Neural progenitor cell (in vitro differentiated cells): ENCODE results near the gene NETO1. TPM values are rescaled to one million over a fixed set of nuclear protein-coding genes. Genes with fewer than 3 reads are reported as not detected.

Experiments
- DNase-seq: peaks from one replicate; pipeline ENCODE4 v3.0.0-alpha.2; 2016; ENCODE audit warnings: low spot score
- H2AFZ ChIP-seq: fragments of 200-600 bp; sonication (generic); replicated peaks from 2 replicates; pipeline ENCODE4 v1.6.1; 2016; ENCODE audit warnings: antibody characterized with exemption
- H3F3A ChIP-seq: fragments of 200-600 bp; sonication (generic); 2 replicates; pipeline ENCODE4 v1.6.1; 2016; ENCODE audit warnings: antibody characterized with exemption, low read depth
- H3K27ac ChIP-seq: fragments of 200-600 bp; sonication (generic); 2 replicates; pipeline ENCODE4 v1.5.1; 2016; ENCODE audit warnings: mild to moderate bottlenecking
- H3K27me3 ChIP-seq: fragments of 200-600 bp; sonication (generic); 2 replicates; pipeline ENCODE4 v1.6.1; 2016; ENCODE audit warnings: mild to moderate bottlenecking, moderate library complexity
- H3K36me3 ChIP-seq: fragments of 200-600 bp; sonication (generic); 2 replicates; pipeline ENCODE4 v1.5.1; 2016
- H3K4me1 ChIP-seq: fragments of 200-600 bp; sonication (generic); 2 replicates; pipeline ENCODE4 v1.6.1; 2016; ENCODE audit warnings: mixed run types
- H3K4me2 ChIP-seq: fragments of 200-600 bp; sonication (generic); 2 replicates; pipeline ENCODE4 v1.6.1; 2016
- H3K4me3 ChIP-seq: fragments of 200-600 bp; sonication (generic); 2 replicates; pipeline ENCODE4 v1.5.1; 2016
- H3K79me2 ChIP-seq: fragments of 200-600 bp; sonication (generic); 2 replicates; pipeline ENCODE4 v1.6.1; 2016; ENCODE audit warnings: low read depth
- H3K9ac ChIP-seq: fragments of 200-600 bp; sonication (generic); 2 replicates; pipeline ENCODE4 v1.6.1; 2016
- H3K9me3 ChIP-seq: fragments of 200-600 bp; sonication (generic); 2 replicates; pipeline ENCODE4 v1.5.1; 2016; ENCODE audit warnings: low read depth
- H4K20me1 ChIP-seq: fragments of 200-600 bp; sonication (generic); 2 replicates; pipeline ENCODE4 v1.6.1; 2016; ENCODE audit warnings: low read depth
- H3K27ac Mint-ChIP-seq: 3 replicates; pipeline ENCODE4 v1.8.0; 2021; ENCODE audit warnings: mixed read lengths
- H3K27me3 Mint-ChIP-seq: 2 replicates; pipeline ENCODE4 v1.8.0; 2022; ENCODE audit warnings: low read depth, mild to moderate bottlenecking, inconsistent platforms, moderate library complexity, mixed read lengths; ENCODE audit not compliant: insufficient read depth
- H3K36me3 Mint-ChIP-seq: 3 replicates; pipeline ENCODE4 v1.8.0; 2021; ENCODE audit warnings: mixed read lengths
- H3K4me1 Mint-ChIP-seq: 3 replicates; pipeline ENCODE4 v1.8.0; 2021; ENCODE audit warnings: mixed read lengths
- H3K4me3 Mint-ChIP-seq: 3 replicates; pipeline ENCODE4 v1.8.0; 2021; ENCODE audit warnings: mild to moderate bottlenecking, moderate library complexity, mixed read lengths
- H3K9me3 Mint-ChIP-seq: 3 replicates; pipeline ENCODE4 v1.8.0; 2020; ENCODE audit warnings: mixed read lengths
- CTCF ChIP-seq: fragments of 200-600 bp; sonication (generic); IDR thresholded peaks from 2 replicates; pipeline ENCODE4 v1.5.1; 2017; ENCODE audit warnings: antibody characterized with exemption, mild to moderate bottlenecking
- EZH2 ChIP-seq: fragments of 200-600 bp; sonication (generic); IDR thresholded peaks from 2 replicates; pipeline ENCODE4 v1.6.1; 2017; ENCODE audit warnings: antibody characterized with exemption, mild to moderate bottlenecking, moderate library complexity
- EZH2phosphoT487 ChIP-seq: fragments of 200-600 bp; sonication (generic); IDR thresholded peaks from 2 replicates; pipeline ENCODE4 v1.6.1; 2017; ENCODE audit warnings: antibody characterized with exemption
- total RNA-seq: library from RNA; depleted of rRNA; stranded (reverse); fragments of >200 nt; gene quantifications from 2 replicates; pipeline ENCODE4 v1.2.3, GENCODE V29; 2015; ENCODE audit warnings: low replicate concordance

Gene NETO1
- total RNA-seq, 1 donor from 2014 or later, result 3.2 TPM

GRCh38 chr18:72849671-72850070 is 18.1 kb downstream of the NETO1 start:
- H3K4me1 ChIP-seq, result no peaks in the 10 kb centered on the region
- no peak overlapping the region for H3K9ac ChIP-seq
- H3K4me2 ChIP-seq, result no peak overlapping the region
- no peaks in the 10 kb centered on the region for H3K79me2 ChIP-seq
- peaks cover 17% of the 10 kb centered on the region for H3K9me3 Mint-ChIP-seq
- no peak overlapping the region for H3K27ac ChIP-seq
- no peaks in the 10 kb centered on the region for H3K27me3 ChIP-seq
- H2AFZ ChIP-seq, result no peak overlapping the region
- TF ChIP-seq EZH2 (no peak), CTCF (no peak)
- H4K20me1 ChIP-seq, result no peaks in the 10 kb centered on the region
- no peaks in the 10 kb centered on the region for H3F3A ChIP-seq
- H3K4me3 Mint-ChIP-seq, result no peak overlapping the region
- no peak overlapping the region for H3K4me3 ChIP-seq
- H3K4me1 Mint-ChIP-seq, result peaks cover 14% of the 10 kb centered on the region
- no peak for DNase-seq
- H3K36me3 Mint-ChIP-seq, result no peaks in the 10 kb centered on the region
- H3K27me3 Mint-ChIP-seq, result no peaks in the 10 kb centered on the region
- H3K27ac Mint-ChIP-seq, result no peak overlapping the region
- H3K36me3 ChIP-seq, result no peaks in the 10 kb centered on the region
- no peaks in the 10 kb centered on the region for H3K9me3 ChIP-seq

- Histone ChIP-seq H3K27ac (no peak overlapping the region), H3K36me3 (no peaks in the 10 kb centered on the region), H3K4me1 (no peaks in the 10 kb centered on the region), H2AFZ (no peak overlapping the region), H3K9ac (no peak overlapping the region), H3K27me3 (no peaks in the 10 kb centered on the region), H3K4me3 (no peak overlapping the region), H3F3A (no peaks in the 10 kb centered on the region), H3K4me2 (no peak overlapping the region), H4K20me1 (no peaks in the 10 kb centered on the region), H3K79me2 (no peaks in the 10 kb centered on the region), H3K9me3 (no peaks in the 10 kb centered on the region)
- no peaks in the 10 kb centered on the region for H3K36me3 Mint-ChIP-seq
- H3K9me3 Mint-ChIP-seq, result peaks cover 17% of the 10 kb centered on the region
- no peaks in the 10 kb centered on the region for H3K27me3 Mint-ChIP-seq
- no peak overlapping the region for H3K27ac Mint-ChIP-seq
- DNase-seq, result no peak
- TF ChIP-seq EZH2 (no peak), CTCF (no peak), EZH2phosphoT487 (no peak)
- H3K4me1 Mint-ChIP-seq, result peaks cover 14% of the 10 kb centered on the region
- no peak overlapping the region for H3K4me3 Mint-ChIP-seq
These were observed 19.1 kb downstream of the NETO1 start for GRCh38 chr18:72848503-72849237.

- Mint-ChIP-seq H3K27ac (no peak overlapping the region), H3K27me3 (no peaks in the 10 kb centered on the region), H3K4me3 (no peak overlapping the region), H3K36me3 (no peaks in the 10 kb centered on the region), H3K9me3 (peaks cover 17% of the 10 kb centered on the region), H3K4me1 (peaks cover 14% of the 10 kb centered on the region)
- no peak overlapping the region for H3K9ac ChIP-seq
- no peaks in the 10 kb centered on the region for H3K9me3 ChIP-seq
- TF ChIP-seq EZH2, result no peak
- no peak for TF ChIP-seq EZH2phosphoT487
- TF ChIP-seq CTCF, result no peak
- no peak overlapping the region for H2AFZ ChIP-seq
- H3K4me2 ChIP-seq, result no peak overlapping the region
- no peaks in the 10 kb centered on the region for H3K4me1 ChIP-seq
- no peaks in the 10 kb centered on the region for H3K79me2 ChIP-seq
- no peaks in the 10 kb centered on the region for H4K20me1 ChIP-seq
- H3K27ac ChIP-seq, result no peak overlapping the region
- H3K36me3 ChIP-seq, result no peaks in the 10 kb centered on the region
- H3K4me3 ChIP-seq, result no peak overlapping the region
- no peak for DNase-seq
- H3K27me3 ChIP-seq, result no peaks in the 10 kb centered on the region
- no peaks in the 10 kb centered on the region for H3F3A ChIP-seq
These were observed 20.0 kb downstream of the NETO1 start for GRCh38 chr18:72847771-72848170.
